PC-9 (cell line): ENCODE results near the gene CALM1. TPM values are rescaled to one million over a fixed set of nuclear protein-coding genes. Genes with fewer than 3 reads are reported as not detected.

ENCODE experiments used
- BruUV-seq: library from RNA; stranded (reverse); fragments of 400-500 nt; replicated peaks from 2 replicates; lab custom pipeline; 2021; lab: Mats Ljungman, UMichigan
- CTCF ChIA-PET: fragments of 300-600 bp; sonication (Branson Sonifier 250); formaldehyde crosslinking; loops from one replicate; lab custom pipeline; 2022; ENCODE audit warnings: antibody characterized with exemption; lab: Charles Lee
- POLR2A ChIA-PET: fragments of 300-600 bp; sonication (Branson Sonifier 250); formaldehyde crosslinking; loops from one replicate; lab custom pipeline; 2022; ENCODE audit warnings: antibody characterized with exemption; ENCODE audit not compliant: unreplicated experiment; lab: Charles Lee
- DNase-seq, 2 experiments: peaks; one replicate each; pipeline versions ENCODE4 v3.0.0 to v3.0.0-alpha.2; 2015 to 2022; ENCODE audit warnings: mixed read lengths in 1 of 2
- H2AFZ ChIP-seq: fragments of 200-600 bp; sonication (generic); 2 replicates; pipeline ENCODE4 v1.8.1; 2017; ENCODE audit warnings: antibody characterized with exemption
- H3F3A ChIP-seq: fragments of 200-600 bp; sonication (generic); 2 replicates; pipeline ENCODE4 v1.8.1; 2017; ENCODE audit warnings: antibody characterized with exemption, mild to moderate bottlenecking, low read depth; ENCODE audit not compliant: insufficient read depth
- H3K27ac ChIP-seq: fragments of 200-600 bp; sonication (generic); 2 replicates; pipeline ENCODE4 v1.6.1; 2016; ENCODE audit warnings: mixed run types
- H3K27me3 ChIP-seq: fragments of 200-600 bp; sonication (generic); 2 replicates; pipeline ENCODE4 v1.6.1; 2016; ENCODE audit warnings: low read depth, mixed run types; ENCODE audit not compliant: insufficient read depth
- H3K36me3 ChIP-seq: fragments of 200-600 bp; sonication (generic); 2 replicates; pipeline ENCODE4 v1.6.1; 2016; ENCODE audit warnings: low read depth, mixed run types
- H3K4me1 ChIP-seq: fragments of 200-600 bp; sonication (generic); replicated peaks from 2 replicates; pipeline ENCODE4 v1.6.1; 2016; ENCODE audit warnings: mixed run types; ENCODE audit not compliant: insufficient read depth
- H3K4me2 ChIP-seq: fragments of 200-600 bp; sonication (generic); 2 replicates; pipeline ENCODE4 v1.6.1; 2017; ENCODE audit warnings: mixed run types
- H3K4me3 ChIP-seq: fragments of 200-600 bp; sonication (generic); 2 replicates; pipeline ENCODE4 v1.6.1; 2016; ENCODE audit warnings: mixed run types
- H3K79me2 ChIP-seq: fragments of 200-600 bp; sonication (generic); 2 replicates; pipeline ENCODE4 v1.6.1; 2017; ENCODE audit warnings: low read depth, mixed run types
- H3K9me2 ChIP-seq: fragments of 200-600 bp; sonication (generic); 2 replicates; pipeline ENCODE4 v1.8.1; 2017; ENCODE audit warnings: mild to moderate bottlenecking; ENCODE audit not compliant: insufficient read depth
- H3K9me3 ChIP-seq: fragments of 200-600 bp; sonication (generic); 2 replicates; pipeline ENCODE4 v1.8.1; 2016; ENCODE audit warnings: low read depth; ENCODE audit not compliant: insufficient read depth
- H4K20me1 ChIP-seq: fragments of 200-600 bp; sonication (generic); 2 replicates; pipeline ENCODE4 v1.8.1; 2017; ENCODE audit not compliant: insufficient read depth
- EZH2 ChIP-seq: fragments of 200-600 bp; sonication (generic); IDR thresholded peaks from 2 replicates; pipeline ENCODE4 v1.8.0; 2017; ENCODE audit warnings: antibody characterized with exemption, low read depth
- intact Hi-C: fragments of 100-400 bp; cut with micrococcal nuclease; formaldehyde crosslinking; loops from one replicate; pipeline ENCODE4 v1.10.0; 2022; ENCODE audit not compliant: unreplicated experiment
- total RNA-seq: library from RNA; stranded (reverse); gene quantifications from 2 replicates; pipeline ENCODE4 v1.2.3, GENCODE V29; 2021
- TF ChIP-seq, protein P1 (sequence below): fragments of 200-600 bp; sonication (generic); conservative IDR thresholded peaks from 2 replicates; pipeline ENCODE4 v1.6.1; 2017; ENCODE audit warnings: mixed run types, antibody characterized with exemption, mild to moderate bottlenecking, moderate library complexity

CALM1 gene
- total RNA-seq, 1 experiment from 2014 or later, result 103 TPM

DNA sequence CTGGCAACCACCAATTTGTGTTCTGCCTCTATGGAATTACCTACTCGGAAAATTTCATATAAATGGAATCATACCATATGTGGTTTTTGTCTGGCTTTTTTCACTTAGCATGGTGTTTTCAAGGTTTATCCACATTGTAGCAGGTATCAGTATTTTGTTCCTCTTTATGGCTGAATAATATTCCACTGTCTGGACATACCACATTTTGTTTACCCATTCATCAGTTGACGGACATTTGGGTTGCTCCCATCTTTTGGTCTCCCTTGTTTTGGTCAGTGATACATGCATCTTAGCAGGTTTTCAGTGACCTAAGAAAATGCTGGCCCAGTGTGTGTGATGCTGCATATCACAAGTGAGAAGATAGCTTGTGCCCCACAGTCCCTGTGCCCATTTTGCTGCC lies 21.2 kb downstream of the CALM1 start:
- CTCF ChIA-PET, result no interaction called here
- no peak overlapping the region for H2AFZ ChIP-seq
- no peaks in the 10 kb centered on the region for H4K20me1 ChIP-seq
- intact Hi-C loops, result no loop called here
- no peaks in the 10 kb centered on the region for H3K9me2 ChIP-seq
- H3K79me2 ChIP-seq, result no peaks in the 10 kb centered on the region
- peaks cover 15% of the 10 kb centered on the region for H3K4me1 ChIP-seq
- TF ChIP-seq, protein P1, sequence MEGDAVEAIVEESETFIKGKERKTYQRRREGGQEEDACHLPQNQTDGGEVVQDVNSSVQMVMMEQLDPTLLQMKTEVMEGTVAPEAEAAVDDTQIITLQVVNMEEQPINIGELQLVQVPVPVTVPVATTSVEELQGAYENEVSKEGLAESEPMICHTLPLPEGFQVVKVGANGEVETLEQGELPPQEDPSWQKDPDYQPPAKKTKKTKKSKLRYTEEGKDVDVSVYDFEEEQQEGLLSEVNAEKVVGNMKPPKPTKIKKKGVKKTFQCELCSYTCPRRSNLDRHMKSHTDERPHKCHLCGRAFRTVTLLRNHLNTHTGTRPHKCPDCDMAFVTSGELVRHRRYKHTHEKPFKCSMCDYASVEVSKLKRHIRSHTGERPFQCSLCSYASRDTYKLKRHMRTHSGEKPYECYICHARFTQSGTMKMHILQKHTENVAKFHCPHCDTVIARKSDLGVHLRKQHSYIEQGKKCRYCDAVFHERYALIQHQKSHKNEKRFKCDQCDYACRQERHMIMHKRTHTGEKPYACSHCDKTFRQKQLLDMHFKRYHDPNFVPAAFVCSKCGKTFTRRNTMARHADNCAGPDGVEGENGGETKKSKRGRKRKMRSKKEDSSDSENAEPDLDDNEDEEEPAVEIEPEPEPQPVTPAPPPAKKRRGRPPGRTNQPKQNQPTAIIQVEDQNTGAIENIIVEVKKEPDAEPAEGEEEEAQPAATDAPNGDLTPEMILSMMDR, result no peak
- no peak for TF ChIP-seq EZH2
- no peaks in the 10 kb centered on the region for H3K9me3 ChIP-seq
- no peaks in the 10 kb centered on the region for H3K36me3 ChIP-seq
- no TSS peak for BruUV-seq
- H3K27me3 ChIP-seq, result no peaks in the 10 kb centered on the region
- DNase-seq, result no peak
- no peaks in the 10 kb centered on the region; the same call in 1 of the 2 replicates for H3F3A ChIP-seq
- H3K4me2 ChIP-seq, result no peak overlapping the region
- H3K4me3 ChIP-seq, result no peak overlapping the region
- POLR2A ChIA-PET, result no interaction called here
- H3K27ac ChIP-seq, result no peak overlapping the region

DNA sequence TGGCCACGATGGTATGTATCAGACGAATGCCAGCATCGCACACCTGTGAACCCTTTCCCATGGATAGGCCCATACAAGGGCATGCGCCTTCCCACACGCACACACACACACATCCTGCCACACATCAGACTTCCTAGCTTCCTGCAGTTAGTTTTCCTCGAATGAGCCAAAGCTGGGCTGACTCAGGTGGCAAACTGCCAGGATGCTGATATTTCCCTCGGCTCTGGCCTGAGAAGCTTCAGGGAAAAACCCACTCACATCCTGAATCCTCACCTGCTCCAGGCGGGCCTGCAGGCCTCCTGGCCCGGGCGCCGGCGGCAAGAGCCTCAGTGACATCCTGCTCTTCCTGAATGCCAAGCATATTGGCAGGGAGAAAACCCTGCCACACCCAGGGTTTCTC lies 22.4 kb downstream of the CALM1 start:
- Histone ChIP-seq H4K20me1 (no peaks in the 10 kb centered on the region), H3K9me2 (no peaks in the 10 kb centered on the region), H3K4me3 (no peak overlapping the region), H3K27ac (peak overlapping the region; percentile 59), H3K79me2 (no peaks in the 10 kb centered on the region), H3K4me1 (peaks cover 15% of the 10 kb centered on the region), H3K9me3 (no peaks in the 10 kb centered on the region), H3K36me3 (no peaks in the 10 kb centered on the region), H3K27me3 (no peaks in the 10 kb centered on the region), H3F3A (no peaks in the 10 kb centered on the region; the same call in 1 of the 2 replicates), H3K4me2 (peak overlapping the region; percentile 36; the same call in 1 of the 2 replicates), H2AFZ (no peak overlapping the region)
- BruUV-seq, result no TSS peak
- TF ChIP-seq EZH2, result no peak
- TF ChIP-seq, protein P1, result no peak
- POLR2A ChIA-PET, result interaction anchor here (0.6 to 0.7 kb wide), 3 partner anchors 24 to 286 kb away, joined by 3 to 5 read pairs (median 4); no protein-coding TSS in a partner anchor
- CTCF ChIA-PET, result interaction anchor here (0.6 to 1.1 kb wide), 2 partner anchors 19 to 35 kb away, joined by 3 read pairs; no protein-coding TSS in a partner anchor
- intact Hi-C loops, result no loop called here
- peak; percentile 66 to 88 for DNase-seq

DNA sequence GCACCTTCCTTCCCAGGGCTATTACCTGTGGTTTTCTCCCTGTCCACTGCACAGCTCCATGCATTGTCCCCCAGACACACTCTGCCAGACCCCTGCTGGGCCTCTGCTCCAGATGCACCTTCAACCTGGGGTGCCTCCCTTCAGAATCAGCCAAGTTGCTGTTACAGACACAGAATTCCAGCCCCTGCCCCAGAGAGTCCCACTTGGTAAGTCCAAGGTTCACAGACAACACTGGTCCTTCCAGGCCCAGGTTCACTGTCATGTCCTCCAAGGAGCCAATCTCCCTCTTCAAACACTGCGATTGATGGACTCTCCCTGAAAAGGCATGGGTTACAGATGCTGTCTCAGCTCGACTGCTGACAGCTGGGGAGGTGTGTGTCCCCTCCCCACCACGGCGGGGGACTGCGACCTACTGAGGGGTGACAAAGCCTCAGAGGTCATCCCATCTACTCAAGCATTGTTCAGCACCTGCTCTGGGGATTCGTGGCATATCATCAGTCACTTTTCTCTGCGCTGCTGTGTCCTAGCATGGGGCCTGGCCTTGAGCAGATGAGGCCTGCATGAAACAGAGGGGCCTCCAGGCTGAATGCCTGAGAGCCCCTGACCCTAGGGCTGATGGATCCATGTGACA lies 24.3 kb downstream of the CALM1 start:
- Histone ChIP-seq H3F3A (no peaks in the 10 kb centered on the region; the same call in 1 of the 2 replicates), H4K20me1 (no peaks in the 10 kb centered on the region), H3K27ac (no peak overlapping the region), H3K9me3 (no peaks in the 10 kb centered on the region), H3K4me3 (no peak overlapping the region), H3K27me3 (no peaks in the 10 kb centered on the region), H3K79me2 (no peaks in the 10 kb centered on the region), H3K9me2 (no peaks in the 10 kb centered on the region), H3K4me1 (peaks cover 15% of the 10 kb centered on the region), H3K36me3 (no peaks in the 10 kb centered on the region), H3K4me2 (no peak overlapping the region), H2AFZ (no peak overlapping the region)
- ChIA-PET CTCF (no interaction called here), POLR2A (no interaction called here)
- no peak for DNase-seq
- intact Hi-C loops, result no loop called here
- no peak for TF ChIP-seq EZH2
- TF ChIP-seq, protein P1, result no peak
- BruUV-seq, result no TSS peak
